CD4-positive, alpha-beta T cell treated with Interferon gamma for 1 hour (primary cell): ENCODE results near the gene HOXB13.

Experiments used
- DNase-seq: peaks from one replicate; pipeline ENCODE4 v3.0.0-alpha.2; 2020

The HOXB13 gene

GRCh38 chr17:48728232-48729231 lies at the start of gene HOXB13:
Gene HOXB13 (minus strand): TSS chr17:48728750. CDS start chr17:48728593, 157 bp downstream.
- peak; percentile 30 for DNase-seq

- no peak for DNase-seq
Measured at GRCh38 chr17:48776602-48777001, 48.1 kb upstream of the HOXB13 start.

DNA sequence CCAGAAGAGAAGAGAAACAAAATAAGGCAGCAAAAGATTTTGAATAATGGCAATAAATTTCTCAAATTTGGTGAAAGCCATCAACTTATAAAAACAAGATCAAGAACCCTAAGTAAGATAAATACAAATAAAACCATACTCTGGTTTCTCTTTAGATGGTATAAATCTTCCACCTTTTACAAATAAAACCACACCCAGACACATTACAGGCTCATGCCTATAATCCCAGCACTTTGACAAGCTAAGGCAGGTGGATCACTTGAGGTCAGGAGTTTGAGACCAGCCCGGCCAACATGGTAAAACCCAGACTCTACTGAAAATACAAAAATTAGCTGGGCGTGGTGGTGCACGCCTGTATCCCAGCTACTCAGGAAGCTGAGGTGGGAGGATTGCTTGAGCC lies 44.7 kb upstream of the HOXB13 start:
- DNase-seq, result no peak

DNA sequence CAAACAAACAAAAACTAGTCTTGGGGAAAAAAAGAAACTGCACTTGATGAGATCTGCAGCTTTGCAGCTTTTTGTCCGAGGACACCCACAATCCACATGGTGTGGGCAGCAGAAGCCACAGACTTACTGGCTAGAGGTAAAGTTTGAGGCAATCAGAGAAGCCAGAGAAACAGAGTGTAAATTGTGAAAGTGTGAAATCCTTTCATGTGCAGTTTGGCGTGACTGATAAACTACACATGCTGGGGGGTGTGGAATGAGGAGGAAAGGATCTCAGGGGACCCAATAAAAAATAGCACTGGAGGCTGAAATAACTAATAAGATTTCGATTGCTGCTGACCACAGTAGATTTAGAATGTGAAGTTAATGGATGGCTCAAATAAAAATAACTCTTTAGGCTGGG lies 42.4 kb upstream of the HOXB13 start:
- DNase-seq, result no peak

DNA sequence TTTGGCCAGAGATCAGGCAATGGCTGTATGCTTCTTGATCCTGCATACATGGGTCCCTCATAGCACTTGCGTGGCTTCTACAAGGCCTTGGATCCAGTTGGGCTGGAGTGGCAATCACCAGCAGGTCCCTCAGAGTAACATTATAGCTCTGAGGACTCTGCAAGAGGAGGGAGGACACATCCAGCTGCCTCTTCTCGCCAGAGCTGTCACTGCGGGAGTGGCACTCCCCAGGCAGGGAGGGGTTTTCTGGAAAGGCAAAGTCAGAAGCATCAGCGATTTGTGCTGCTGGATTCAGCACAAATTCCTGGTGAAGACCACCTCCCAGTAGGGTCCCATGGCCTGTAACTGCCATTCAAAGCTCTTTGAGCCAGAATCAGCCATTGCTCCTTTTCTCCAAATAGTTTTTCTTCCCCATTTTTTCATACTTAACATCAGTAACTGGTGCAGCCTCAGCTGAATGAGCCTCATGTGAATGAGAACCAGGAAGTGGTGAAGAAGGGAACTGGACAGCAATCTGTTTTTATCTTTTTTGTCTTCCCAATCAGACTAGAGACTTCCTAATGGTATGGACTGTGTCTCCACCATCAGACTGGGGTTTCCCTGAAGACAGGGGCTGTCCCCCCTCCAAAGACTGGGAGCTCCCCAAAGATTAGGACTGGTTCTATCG lies 40.6 kb upstream of the HOXB13 start:
- no peak for DNase-seq

DNA sequence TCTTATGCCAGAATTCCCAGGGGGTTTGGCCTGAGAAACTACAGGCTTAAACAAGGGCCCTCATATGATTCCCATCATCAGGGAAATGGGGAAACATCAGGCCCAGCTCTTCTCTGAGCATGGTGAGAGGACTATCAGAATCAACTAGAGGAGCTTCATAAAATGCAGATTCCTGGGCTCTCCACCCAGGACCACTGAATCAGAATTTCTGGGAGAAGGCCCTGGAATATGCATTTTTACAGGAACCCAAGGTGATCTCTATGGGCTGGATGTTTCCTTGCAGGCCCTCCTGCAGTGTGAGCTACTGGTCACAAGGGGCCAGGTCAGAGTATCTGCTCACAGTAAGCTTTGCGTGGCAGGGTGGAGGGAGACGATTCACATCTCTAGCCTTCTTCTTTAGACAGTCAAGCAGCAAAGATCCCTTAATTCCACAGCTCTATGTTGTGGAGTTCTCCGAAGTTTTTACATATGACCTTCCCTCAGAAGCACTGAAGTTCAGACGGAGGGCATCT lies 38.8 kb upstream of the HOXB13 start:
- DNase-seq, result no peak

- no peak for DNase-seq
Measured at GRCh38 chr17:48761114-48761513, 32.6 kb upstream of the HOXB13 start.

- DNase-seq, result no peak
Measured at GRCh38 chr17:48760411-48760810, 31.9 kb upstream of the HOXB13 start.

DNA sequence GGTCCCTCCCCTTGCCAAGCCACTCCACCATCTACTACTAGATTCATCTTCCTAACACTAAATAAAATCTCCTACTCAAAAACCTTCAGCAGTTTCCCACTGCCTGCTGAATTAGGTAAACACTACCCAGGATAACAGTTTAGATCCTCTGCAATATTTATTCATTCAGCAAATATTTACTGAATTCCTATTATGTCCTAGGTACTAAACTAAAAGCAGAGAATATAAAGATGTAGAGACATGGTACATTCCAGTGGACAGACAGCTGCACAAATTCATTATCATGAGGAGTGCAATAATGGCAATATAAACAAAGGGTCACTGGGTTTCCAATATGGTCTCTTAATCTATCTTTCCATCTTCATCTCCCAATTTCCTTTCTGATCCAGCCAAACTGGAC lies 30.7 kb upstream of the HOXB13 start:
- no peak for DNase-seq

DNA sequence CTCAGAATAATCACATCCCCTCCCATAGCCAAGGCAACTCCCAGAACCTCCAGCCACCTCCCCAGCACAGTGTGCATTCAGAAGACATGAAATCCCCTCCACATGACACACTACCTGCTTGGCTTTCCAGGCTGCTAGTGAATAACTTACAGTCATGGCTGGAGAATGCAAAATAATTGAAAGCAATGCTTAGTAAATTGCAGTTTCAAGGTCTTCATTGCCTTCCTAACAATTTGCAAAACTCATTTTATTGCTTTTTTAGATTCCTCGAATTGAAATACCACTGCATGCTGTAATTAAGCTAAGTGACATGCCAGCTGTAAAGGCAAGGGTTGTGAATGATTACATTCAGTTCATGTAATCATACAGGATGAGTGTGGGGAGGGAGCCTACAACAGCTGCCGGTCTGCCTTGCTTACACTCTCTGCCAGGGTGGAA lies 29.0 kb upstream of the HOXB13 start:
- no peak for DNase-seq

- DNase-seq, result no peak
Measured at GRCh38 chr17:48756830-48757251, 28.3 kb upstream of the HOXB13 start.

DNA sequence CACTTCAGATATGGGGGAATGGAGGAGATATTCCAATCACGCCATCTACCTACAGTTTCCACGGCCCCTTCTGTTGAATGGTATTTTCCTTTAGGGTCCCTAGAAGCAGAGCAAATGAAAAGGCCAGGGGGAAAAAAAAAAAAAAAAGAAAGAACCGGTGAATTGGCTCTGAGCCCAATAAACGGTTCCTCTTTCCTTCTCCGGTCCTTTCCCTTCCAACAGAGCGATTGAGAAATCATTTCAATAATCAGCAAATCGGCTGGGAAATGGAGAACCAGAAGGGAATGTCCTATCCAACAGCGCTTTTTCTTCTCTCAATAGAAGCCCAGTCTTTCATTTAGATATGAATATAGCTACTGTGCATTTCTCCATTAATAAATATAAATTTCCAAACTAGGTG lies 26.8 kb upstream of the HOXB13 start:
- no peak for DNase-seq

GRCh38 chr17:48754500-48755261 lies 26.1 kb upstream of the HOXB13 start:
- DNase-seq, result no peak

DNA sequence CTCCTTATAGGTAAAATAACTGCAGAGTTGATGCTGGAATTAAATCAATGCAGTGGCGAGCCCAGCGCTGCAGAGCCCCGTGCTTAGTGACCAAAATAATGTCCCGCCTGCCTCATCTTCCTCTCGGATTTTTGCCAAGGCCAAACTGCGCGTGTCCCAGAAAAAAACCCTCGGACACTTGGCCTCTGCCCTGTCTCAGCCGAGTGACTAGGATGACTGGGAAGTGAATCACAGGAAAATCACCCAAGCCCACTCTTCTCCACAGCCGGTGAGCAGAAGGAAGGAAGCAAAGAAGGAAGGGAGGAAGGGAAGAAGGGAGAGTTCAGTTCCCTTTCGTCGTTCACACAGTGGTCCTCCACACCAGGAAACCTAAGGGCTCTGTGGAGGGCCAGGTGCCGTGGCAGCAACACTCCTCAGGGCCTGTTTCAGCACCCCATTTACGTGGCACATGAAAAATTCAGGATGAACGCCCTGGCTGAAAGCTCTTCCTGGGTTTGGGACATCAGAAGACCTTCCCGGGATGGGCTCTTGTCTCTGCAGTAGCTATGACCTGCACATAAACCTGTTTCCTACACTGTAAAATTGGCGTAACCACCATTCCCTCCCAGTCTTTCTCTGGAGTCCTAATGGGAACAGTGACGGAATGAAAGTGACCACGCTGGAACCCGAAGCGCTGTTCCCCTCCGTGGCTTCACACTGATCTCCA lies 25.4 kb upstream of the HOXB13 start:
- DNase-seq, result no peak

DNA sequence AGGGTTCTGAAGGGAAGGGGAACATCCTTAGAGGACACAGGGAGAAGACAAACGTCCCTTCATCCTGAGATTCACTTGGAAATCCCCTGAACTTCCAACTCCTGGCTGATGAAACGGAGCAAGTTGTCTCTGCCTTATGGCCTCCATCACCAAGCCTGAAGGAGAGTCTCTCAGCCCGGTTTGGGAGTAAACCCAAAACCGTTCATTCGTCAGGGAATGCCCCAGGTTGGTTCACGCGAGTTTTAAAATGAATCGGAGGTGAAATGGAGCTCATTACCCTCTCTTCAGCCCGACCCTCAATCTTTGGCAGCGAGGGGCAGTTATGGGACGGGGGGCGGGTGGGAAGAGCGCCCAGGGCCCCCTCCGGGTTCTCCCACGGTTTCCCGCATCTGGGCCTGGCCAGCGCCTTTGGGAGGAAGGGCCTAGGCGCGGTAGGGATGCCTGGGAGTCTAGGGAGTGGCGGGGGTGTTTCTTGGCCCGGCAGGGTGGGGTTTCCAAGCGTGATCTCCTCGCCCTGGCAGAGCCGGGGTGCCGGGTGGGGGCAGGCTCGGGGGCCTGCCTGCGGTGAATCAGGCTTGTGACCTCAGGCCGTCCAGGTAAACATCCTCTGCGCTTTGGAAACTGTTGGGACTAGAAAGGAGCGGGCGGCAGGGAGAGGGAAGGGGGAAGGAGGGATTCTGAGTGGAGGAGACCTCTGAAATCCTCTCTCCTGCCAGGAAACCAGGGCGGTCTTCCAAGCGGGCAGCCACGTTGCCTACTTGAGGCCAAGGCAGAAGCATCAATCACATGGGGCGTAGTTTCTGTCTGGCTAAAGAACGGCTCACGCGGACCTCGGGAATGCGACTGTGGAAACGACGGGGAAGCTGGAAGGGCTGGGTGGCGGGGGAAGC lies 24.1 kb upstream of the HOXB13 start:
- DNase-seq, result no peak

DNA sequence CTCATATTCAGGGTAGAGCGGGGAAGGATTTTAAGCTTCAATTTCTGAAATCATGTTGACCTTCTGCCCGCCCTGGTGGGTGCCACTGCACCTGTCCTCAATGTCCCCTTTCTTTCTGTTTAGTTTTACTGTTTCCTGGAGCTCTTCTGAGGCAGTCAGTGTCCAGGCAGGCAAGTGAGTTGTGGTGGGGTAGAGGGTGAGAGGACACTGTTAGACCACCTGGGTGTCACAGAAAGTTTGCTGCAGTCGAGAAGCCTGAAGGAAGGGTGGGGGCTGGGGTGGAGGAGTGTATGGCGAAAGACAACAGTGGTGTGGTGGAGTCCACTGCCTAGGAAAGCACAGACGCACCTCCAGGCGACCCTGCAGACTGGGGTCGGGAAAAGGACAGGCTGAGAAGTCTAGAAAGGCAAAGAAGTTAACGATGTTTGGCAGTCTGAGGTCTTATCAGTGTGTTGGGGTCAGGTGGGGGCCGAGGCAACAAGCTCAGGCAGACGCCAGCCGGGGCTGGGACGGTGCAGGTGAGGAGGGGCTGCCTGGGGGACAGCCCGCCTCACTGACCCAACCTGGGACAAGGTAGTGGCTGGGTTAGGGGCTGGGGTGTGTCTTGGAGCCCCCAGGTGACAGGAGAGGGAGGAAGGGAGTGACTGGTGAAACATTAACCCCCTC lies 23.3 kb upstream of the HOXB13 start:
- no peak for DNase-seq

GRCh38 chr17:48751172-48751571 lies 22.6 kb upstream of the HOXB13 start:
- DNase-seq, result no peak

DNA sequence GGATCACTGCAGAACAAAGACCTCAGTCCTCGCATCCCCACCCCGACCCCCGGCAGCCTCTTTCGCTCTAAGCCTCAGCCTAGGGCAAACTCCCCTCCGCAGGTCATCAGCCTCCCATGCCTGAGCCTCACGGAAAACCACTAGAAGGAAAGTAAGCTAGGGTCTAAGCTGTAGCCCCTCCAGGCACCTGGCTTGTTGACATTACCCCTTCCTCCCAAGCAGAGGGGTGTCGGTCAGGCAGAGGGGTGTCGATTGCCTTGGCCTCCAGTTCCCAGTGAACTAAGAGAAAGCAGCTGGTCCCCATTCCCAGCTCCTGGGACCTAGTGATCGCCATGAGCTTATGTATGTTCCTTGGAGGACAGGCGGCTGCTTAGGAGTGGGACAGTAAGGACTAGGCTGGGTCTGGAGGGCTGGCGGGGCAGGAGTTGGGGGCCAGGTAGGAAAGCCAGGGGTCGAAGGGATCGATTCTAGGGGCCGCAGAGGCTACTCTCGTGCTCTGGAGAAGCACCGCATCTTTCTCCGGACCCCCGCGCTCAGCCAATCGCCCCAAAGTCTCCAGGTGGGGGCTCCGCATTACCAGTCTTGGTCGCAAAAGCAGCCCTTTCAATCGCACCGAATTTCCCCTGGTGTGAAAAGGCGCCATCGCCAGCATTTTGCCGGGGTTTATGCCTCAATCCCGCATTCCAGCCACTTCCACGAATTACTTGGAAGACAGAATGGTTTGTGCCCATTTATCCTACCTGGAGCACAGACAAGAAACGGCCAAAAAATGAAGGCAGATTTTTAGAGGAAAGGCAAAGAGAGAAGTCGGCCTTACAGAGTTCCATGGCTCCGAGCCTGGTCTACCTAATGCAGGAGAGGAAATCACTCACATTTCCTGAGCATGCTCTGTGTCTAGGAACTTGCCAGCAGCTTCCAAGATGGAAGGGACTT lies 21.3 kb upstream of the HOXB13 start:
- DNase-seq, result no peak
